GM12875 (cell line): ENCODE data around the gene SLC24A2.

Experiments used
- H3K4me3 ChIP-seq: one replicate; pipeline ENCODE4 v1.5.1; 2011; ENCODE audit warnings: low read depth, low read length, control low read depth
- TF ChIP-seq, protein P1 (sequence below): IDR thresholded peaks from 2 replicates; pipeline ENCODE4 v1.5.1; 2011; ENCODE audit warnings: low read depth, mild to moderate bottlenecking, control low read depth, inconsistent platforms, low read length, moderate library complexity, borderline replicate concordance; ENCODE audit not compliant: insufficient read depth

Gene SLC24A2

DNA sequence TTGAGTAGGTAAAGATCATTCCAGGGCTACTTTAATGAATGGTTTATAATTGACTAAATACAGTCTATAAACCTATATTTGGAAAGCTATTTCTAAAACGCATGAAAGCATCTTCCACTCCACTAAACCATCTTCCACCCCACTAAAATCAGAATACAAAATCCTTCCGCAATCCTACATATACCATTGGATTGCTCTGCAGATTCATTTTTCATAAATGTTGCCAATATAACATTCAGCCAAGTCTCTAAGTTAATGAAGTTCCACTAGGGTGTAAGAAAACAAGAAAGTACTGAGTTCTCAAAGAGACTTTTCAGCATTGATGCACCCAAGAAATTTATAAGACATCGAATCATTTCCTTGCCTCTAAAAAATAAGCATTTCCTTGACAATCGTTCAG is 4.7 kb downstream of the SLC24A2 start:
- H3K4me3 ChIP-seq, result no peak overlapping the region
- TF ChIP-seq, protein P1, sequence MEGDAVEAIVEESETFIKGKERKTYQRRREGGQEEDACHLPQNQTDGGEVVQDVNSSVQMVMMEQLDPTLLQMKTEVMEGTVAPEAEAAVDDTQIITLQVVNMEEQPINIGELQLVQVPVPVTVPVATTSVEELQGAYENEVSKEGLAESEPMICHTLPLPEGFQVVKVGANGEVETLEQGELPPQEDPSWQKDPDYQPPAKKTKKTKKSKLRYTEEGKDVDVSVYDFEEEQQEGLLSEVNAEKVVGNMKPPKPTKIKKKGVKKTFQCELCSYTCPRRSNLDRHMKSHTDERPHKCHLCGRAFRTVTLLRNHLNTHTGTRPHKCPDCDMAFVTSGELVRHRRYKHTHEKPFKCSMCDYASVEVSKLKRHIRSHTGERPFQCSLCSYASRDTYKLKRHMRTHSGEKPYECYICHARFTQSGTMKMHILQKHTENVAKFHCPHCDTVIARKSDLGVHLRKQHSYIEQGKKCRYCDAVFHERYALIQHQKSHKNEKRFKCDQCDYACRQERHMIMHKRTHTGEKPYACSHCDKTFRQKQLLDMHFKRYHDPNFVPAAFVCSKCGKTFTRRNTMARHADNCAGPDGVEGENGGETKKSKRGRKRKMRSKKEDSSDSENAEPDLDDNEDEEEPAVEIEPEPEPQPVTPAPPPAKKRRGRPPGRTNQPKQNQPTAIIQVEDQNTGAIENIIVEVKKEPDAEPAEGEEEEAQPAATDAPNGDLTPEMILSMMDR, result no peak

GRCh38 chr9:19783500-19783899 is 5.3 kb downstream of the SLC24A2 start:
- H3K4me3 ChIP-seq, result no peak overlapping the region
- TF ChIP-seq, protein P1, result no peak

DNA sequence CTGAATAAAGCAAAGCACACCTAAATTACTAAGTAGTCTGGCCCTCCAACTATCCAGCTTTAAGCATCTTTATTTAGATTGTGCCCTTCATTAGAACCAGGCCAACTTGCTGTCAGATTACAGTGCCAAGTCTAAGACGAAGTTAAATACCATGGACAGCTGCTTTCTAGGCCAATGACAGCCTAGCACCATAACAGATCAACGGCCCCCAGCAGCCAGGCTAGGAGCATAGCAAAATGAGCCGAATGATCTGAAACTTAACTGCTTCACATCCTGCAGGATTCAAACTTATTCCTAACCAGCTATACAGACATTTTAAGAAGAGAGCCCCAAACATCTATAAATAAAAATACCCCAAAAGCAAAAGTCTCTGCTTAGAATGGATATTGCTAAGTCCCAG is 6.8 kb downstream of the SLC24A2 start:
- TF ChIP-seq, protein P1, result no peak
- no peak overlapping the region for H3K4me3 ChIP-seq

DNA sequence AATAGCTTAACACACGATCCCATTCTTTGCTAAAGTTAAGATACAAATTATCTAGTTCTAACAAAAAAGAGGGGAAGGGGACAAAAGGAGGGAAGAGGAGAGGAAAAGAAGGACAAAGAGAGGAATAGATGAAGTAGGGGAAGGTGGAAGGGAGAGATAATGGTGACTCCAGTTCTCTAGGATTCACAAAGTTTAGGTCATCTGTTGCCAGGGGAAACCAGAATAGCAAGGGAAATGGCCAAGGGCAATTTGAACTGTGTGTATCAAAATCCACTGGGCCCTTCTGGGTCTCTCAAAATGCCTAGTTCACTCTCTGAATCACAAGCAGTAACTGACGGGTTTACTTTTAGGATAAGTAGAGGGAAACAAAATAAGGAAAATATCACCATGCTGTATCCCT is 7.6 kb downstream of the SLC24A2 start:
- no peak overlapping the region for H3K4me3 ChIP-seq
- TF ChIP-seq, protein P1, result no peak

DNA sequence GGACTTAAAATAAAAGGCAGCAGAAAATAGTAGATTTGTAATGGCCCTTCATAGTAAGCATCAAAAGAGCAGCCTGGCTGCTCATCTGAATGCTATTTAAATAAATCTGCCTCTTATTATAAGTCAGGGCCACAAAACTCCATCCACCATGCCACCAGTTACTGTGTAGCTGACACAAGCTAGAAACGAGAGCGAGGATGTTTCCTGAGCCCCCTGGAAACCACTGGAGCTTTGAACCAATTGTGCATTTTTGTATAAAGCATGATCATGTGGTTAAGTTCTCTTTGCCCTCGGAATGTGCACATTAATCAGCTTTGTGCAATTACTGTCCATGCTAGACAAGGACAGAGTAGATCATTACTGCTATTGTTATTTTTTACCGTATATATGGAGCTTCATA is 17.4 kb downstream of the SLC24A2 start:
- H3K4me3 ChIP-seq, result no peak overlapping the region
- TF ChIP-seq, protein P1, result no peak

DNA sequence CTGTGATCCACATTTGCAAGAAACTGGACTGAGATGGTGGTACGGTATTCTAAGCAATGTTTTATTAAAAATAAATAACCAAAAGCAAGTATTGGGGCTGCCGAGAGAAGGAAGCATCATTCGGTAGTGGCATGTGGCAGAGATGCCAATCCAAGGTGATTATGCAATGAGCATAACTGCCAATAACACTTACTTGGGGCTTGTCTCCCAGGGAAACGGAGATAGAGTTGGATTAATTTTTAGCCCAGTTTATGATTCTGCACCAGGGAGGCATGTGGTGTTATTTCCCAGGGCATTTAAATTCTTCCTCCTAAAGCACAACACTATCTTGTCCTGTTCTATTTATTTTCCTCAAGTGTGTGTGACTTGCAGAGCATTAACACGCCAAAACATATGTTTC is 17.9 kb downstream of the SLC24A2 start:
- TF ChIP-seq, protein P1, result no peak
- no peak overlapping the region for H3K4me3 ChIP-seq

DNA sequence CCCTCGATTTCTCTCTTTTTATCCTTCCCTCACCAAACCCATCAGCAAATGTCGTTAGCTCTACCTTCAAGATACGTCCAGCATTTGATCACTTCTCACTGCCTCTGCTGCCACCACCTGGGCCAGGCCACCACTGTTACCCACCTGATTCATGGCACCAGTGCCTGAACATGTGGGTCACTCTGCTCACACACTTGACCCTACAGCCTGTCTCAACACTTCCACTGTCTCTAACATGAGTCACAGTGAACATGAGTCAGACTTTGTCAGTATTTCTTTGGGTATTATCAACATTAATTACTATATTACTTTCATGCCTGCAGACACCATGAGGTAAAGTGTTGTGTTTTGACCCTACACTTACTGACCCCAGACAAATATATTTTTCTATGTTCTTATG is 19.6 kb downstream of the SLC24A2 start:
- no peak overlapping the region for H3K4me3 ChIP-seq
- TF ChIP-seq, protein P1, result no peak
